ENCODE measurements around the gene LIN54.
"Not testable (repeated sequence)": the region's sequence is repeated elsewhere in the genome, so short reads cannot be mapped to it uniquely, and the experiment has no call there.

LIN54 gene

DNA sequence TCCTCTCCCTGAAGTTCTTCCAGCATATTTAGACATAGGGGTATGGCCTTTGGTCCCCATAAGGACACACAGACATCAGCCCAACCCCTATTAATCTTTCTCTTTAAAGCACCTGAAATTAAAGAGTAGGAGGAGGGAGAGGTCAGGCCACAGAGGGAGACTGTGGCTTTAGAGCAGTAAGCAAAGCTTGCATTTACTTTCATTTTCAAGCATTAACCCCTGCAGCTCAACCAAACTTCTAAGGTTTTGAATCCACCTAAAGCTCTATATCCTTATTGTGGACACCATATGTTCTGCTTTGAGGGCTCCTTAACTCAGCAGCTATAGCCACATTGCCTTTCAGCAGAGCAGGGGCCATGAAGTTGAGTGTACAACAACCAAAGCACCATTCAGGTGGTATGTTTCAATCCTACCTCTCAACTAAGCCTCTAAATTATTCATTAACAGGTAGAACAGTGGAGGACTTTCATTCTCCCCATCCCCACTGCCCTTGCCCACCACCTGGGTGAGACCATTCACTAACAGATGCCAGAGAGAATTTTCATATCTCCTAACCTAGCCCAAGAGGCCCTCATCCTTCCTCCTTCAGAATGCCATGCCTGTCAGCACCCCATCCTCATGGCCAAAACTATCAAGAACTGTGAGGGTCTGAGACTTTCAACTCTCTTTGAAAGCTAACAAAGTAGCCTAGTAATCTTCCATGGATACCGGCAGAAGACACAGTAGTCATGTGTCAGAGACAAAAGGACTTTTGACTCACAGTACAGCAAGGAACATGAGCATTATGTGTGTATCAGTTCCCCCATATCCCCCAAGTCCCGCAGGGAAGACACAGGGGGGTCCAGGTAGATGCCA is 20.8 kb downstream of the LIN54 start:
- no peak for DNase-seq (ENCODE audit: low read depth in 2 of 2)
- H3K4me3 ChIP-seq (replicated peaks in 1 of 2; ENCODE audit: low read depth in 2 of 2, low read length in 2 of 2): no peak overlapping the region
- TF ChIP-seq, protein P1, sequence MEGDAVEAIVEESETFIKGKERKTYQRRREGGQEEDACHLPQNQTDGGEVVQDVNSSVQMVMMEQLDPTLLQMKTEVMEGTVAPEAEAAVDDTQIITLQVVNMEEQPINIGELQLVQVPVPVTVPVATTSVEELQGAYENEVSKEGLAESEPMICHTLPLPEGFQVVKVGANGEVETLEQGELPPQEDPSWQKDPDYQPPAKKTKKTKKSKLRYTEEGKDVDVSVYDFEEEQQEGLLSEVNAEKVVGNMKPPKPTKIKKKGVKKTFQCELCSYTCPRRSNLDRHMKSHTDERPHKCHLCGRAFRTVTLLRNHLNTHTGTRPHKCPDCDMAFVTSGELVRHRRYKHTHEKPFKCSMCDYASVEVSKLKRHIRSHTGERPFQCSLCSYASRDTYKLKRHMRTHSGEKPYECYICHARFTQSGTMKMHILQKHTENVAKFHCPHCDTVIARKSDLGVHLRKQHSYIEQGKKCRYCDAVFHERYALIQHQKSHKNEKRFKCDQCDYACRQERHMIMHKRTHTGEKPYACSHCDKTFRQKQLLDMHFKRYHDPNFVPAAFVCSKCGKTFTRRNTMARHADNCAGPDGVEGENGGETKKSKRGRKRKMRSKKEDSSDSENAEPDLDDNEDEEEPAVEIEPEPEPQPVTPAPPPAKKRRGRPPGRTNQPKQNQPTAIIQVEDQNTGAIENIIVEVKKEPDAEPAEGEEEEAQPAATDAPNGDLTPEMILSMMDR (IDR thresholded peaks at IDR 0.05; ENCODE audit: low read depth, low read length): no peak

DNA sequence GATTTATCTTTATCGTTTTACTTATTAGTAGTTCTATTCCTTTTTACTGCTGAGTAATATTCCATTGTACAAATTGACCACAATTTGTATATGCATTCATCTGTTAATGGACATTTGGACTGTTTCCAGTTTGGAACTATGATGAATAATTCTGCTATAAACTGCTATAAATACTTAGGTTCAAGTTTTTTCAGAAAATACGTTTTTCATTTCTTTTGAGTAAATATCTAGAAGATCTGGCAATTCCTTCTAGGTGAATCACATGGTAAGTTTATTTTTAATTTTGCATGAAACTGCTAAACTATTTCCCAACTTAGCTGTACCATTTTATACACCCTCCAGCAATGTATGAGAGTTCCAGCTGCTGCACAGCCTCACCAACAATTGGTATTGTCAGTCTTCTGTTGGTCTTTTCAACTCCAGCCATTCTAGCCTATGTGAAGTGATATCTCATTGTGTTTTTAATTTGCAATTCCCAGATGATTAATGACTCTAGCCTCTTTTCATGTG is 22.2 kb downstream of the LIN54 start:
- H3K4me3 ChIP-seq (replicated peaks in 1 of 2; ENCODE audit: low read depth in 2 of 2, low read length in 2 of 2): no peak overlapping the region
- peak; percentile 26 to 76 for DNase-seq (ENCODE audit: low read depth in 2 of 2)
- TF ChIP-seq, protein P1 (IDR thresholded peaks at IDR 0.05; ENCODE audit: low read depth, low read length): no peak

DNA sequence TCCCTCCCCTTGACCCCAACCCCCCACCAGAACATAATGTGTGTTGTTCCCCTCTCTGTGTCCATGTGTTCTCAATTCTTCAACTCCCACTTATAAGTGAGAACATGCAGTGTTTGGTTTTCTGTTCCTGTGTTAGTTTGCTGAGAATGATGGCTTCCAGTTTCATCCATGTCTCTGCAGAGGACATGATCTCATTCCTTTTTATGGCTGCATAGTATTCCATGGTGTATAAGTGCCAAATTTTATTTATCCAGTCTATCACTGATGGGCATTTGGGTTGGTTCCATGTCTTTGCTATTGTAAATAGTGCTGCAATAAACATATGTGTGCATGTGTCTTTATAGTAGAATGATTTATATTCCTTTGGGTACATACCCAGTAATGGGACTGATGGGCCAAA is 23.1 kb downstream of the LIN54 start:
- DNase-seq (ENCODE audit: low read depth in 2 of 2); H3K4me3 ChIP-seq (replicated peaks in 1 of 2; ENCODE audit: low read depth in 2 of 2, low read length in 2 of 2): not testable (repeated sequence)

DNA sequence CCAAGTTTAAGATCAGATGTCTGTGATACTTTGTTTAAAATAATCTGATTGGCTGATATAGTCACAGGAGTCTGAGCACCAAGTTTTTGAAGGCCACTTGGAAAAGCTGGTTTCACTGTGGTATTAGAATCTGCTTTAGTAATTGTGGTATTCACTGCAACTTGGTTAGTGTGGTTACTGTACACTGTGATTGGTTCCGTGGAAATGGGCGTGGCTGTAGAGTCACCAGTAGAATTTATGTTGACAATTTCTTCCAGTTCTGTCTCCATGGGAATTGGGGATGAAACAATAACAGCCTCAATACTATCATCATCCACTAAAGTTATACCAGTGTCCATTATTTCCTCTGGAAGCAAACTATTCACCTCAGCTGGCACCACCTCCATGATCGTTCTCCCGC is 26.2 kb downstream of the LIN54 start:
- TF ChIP-seq, protein P1 (IDR thresholded peaks at IDR 0.05; ENCODE audit: low read depth, low read length): no peak
- H3K4me3 ChIP-seq (replicated peaks in 1 of 2; ENCODE audit: low read depth in 2 of 2, low read length in 2 of 2): no peak overlapping the region
- DNase-seq (ENCODE audit: low read depth in 2 of 2): peak; percentile 27 to 61

DNA sequence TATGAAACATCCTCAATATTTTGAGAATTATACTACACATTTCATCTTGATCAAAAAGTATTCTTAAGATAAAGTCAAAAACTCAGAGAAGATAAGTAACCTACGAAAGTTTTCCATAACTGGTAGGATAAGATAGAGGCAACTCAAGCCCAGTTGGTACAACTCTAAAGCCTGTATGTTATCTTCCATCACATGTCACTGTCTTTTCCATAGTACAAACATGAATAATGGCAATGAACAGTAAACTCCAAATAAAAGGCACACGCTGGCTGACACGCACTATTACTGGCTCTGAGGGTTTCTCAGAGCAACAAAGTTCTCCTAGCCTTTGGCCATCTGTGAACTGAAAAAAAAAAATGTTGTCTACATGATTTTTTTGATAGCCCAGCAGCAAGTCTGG is 27.2 kb downstream of the LIN54 start:
- no peak overlapping the region for H3K4me3 ChIP-seq (replicated peaks in 1 of 2; ENCODE audit: low read depth in 2 of 2, low read length in 2 of 2)
- DNase-seq (ENCODE audit: low read depth in 2 of 2): no peak
- TF ChIP-seq, protein P1 (IDR thresholded peaks at IDR 0.05; ENCODE audit: low read depth, low read length): no peak

DNA sequence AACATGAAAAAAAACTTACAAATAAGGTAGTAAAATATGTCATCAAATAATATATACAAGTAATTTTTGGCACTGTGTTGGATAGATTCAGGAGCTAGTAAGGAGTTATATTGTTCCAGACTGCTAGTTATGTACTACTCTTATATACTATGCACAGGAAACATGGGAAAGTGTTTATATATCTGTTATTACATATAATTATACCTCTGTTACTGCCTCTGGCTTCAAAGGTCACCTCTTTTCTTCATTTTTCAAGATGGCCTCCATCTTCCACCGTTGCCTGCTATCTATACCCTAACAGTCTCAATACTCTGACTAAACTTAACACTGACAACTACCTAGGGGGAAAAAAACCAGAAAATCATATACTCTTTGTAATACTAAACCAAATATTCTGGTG is 29.5 kb downstream of the LIN54 start:
- TF ChIP-seq, protein P1 (IDR thresholded peaks at IDR 0.05; ENCODE audit: low read depth, low read length): no peak
- no peak for DNase-seq (ENCODE audit: low read depth in 2 of 2)
- no peak overlapping the region for H3K4me3 ChIP-seq (replicated peaks in 1 of 2; ENCODE audit: low read depth in 2 of 2, low read length in 2 of 2)

DNA sequence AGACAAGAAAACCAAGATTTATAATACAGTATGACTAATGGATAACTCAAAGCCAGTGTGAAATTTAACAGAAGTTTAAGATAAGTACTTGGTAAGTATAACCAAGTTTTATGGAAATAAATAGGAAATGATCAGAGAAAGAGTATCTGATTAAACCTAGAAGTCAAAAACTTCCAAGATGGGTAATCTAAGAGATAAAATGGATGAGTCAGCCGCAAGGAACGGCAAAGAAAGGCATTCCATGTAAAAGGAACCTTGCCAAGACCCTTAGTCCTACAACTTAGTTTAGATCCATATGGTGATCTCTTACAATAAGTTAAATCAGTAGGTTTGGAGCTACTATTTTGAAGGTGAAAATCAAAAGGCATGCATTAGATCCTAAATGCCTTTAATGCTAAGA is 34.8 kb downstream of the LIN54 start:
- DNase-seq (ENCODE audit: low read depth in 2 of 2): peak; percentile 13 to 25
- TF ChIP-seq, protein P1 (IDR thresholded peaks at IDR 0.05; ENCODE audit: low read depth, low read length): no peak
- no peak overlapping the region for H3K4me3 ChIP-seq (replicated peaks in 1 of 2; ENCODE audit: low read depth in 2 of 2, low read length in 2 of 2)

Data from cardiac fibroblast (primary cell).